HG02943 (cell line): ENCODE results near the gene EXOC4.

Experiments used
- ATAC-seq: cut with Tn5 transposase; IDR thresholded peaks from one replicate; pipeline ENCODE4 v1.9.1; 2021; ENCODE audit warnings: mild to moderate bottlenecking, low read depth, moderate library complexity; ENCODE audit not compliant: unreplicated experiment

The EXOC4 gene

DNA sequence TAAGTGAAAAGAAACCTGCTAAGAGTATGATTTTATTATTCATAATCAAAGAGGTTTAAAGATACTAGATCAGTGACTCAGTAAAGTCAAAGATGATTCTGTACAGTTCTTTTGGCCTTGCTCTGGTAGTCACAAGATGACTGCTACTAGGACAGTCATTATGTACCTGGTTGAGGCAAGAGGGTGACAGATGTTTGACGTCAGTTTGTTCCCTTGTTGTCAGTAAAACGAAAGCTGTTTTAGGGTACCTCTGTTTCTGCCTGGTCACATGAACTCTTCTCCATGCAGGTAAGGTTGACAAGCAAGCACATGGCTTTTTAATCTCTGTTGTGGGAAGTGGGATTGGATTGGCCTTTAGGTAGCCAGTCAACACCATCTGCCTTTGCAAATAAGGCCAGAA lies 308.0 kb downstream of the EXOC4 start:
- no peak for ATAC-seq

DNA sequence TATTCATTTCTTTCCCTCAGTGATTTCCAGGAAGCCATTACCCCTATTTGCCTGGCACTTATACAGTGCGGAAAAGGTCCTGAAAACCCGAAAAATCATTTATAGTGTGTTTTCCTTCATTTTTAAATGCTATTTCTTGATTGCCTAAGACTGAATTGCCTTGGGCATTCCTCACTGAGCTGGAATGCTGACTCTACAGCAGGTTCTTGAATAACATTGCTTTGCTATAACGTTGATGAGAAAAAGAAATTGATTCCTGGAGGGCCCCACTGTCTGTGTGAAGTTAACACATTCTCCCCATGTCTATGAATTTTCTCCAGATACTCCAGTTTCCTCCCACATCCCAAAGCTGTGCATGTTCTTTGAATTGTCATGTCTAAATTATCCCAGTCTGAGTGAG lies 308.5 kb downstream of the EXOC4 start:
- no peak for ATAC-seq

- ATAC-seq = no peak
Measured at GRCh38 chr7:133562621-133563020, 309.7 kb downstream of the EXOC4 start.

DNA sequence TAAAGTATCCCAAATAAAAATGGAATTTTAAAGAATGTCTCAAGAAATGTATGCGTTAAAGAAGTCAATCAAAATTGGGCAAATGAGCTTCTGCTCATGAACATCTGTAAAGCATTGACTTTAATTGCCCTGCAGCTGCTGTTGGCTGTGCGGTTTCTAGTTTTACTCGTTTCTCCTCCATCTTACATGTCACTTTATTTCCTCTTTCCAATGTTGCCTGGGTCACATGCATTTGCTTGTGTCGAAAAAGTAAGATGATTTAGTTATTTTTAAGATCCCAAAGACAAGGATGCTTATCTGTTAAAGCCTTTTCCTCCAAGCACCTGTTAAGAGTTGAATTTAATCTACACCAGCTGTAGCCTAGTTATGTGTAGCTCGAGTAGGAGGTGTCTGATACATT lies 310.4 kb downstream of the EXOC4 start:
- no peak for ATAC-seq

DNA sequence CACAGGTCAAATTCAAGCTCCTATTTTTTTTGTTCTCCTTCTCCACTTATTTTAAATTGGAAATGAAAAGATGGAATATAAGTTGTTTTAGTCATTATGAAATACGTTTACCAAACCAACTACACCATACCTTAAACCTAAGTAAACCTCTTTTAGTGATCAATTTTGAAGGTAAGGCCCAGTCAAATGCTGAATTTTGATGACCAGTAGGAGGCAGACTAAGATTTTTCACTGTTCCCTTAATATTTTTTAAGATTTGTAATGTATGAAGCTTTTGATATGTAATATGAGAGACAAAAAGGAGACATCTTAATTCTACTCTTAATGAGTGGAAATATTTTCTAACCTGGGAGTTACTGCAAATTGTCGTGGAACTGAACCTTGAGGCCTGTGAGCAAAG lies 311.6 kb downstream of the EXOC4 start:
- no peak for ATAC-seq

DNA sequence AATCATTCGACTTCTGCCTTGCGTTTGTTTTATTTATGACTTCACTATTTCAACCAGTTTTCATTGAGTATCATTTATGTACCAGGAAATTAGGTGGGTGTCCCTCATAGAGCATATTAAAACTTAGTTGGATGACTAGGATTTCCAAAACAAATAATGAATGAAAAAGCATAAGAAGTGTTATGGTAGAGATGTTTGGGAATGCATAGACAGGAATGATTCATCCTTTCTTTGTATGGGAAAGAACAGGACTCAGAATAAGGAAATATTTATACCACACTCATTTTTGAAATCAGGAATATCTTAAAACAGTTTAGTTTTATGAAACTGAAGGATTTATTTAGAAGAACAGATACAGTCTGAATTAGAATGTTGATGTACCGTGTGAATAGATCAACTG lies 315.7 kb downstream of the EXOC4 start:
- ATAC-seq = no peak

DNA sequence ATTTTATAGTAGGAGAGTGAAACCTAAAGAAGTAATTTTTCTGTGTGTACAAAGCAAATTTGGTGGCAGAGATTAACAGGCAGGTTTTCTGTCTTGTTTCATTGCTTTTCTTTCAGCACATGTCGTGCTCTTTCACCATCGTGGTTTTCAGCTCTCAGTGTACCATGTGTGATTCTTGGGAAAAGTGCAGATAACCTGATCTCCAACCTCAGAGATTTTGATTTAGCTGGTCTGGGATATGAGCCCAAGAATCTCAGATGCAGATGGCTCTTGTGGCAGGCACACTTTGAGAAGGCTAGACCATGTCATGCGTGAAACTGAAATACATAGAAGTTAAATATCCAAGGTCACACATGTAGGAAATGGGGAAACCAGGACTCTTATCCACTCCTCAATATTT lies 317.4 kb downstream of the EXOC4 start:
- ATAC-seq = no peak

DNA sequence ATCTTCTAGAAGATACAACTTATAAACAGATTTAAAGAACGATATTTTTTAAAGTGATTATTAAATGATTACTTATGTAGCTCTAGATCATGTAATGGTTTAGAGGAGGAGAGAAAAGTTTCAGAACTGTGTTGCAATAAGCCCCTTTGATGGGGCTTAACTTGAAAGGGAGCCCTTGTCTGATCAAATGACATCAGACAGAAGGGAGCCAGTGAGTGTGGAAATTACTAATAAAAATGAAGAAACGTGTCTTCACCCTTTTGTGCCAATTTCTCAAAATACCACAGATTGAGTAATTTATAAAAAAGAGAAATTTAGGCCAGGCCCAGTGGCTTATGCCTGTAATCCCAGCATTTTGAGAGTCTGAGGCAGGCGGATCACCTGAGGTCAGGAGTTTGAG lies 318.2 kb downstream of the EXOC4 start:
- no peak for ATAC-seq

- no peak for ATAC-seq
Measured at GRCh38 chr7:133572087-133572486, 319.2 kb downstream of the EXOC4 start.

GRCh38 chr7:133572843-133573242 lies 320.0 kb downstream of the EXOC4 start:
- ATAC-seq = no peak

- no peak for ATAC-seq
Measured at GRCh38 chr7:133573554-133574265, 320.8 kb downstream of the EXOC4 start.

DNA sequence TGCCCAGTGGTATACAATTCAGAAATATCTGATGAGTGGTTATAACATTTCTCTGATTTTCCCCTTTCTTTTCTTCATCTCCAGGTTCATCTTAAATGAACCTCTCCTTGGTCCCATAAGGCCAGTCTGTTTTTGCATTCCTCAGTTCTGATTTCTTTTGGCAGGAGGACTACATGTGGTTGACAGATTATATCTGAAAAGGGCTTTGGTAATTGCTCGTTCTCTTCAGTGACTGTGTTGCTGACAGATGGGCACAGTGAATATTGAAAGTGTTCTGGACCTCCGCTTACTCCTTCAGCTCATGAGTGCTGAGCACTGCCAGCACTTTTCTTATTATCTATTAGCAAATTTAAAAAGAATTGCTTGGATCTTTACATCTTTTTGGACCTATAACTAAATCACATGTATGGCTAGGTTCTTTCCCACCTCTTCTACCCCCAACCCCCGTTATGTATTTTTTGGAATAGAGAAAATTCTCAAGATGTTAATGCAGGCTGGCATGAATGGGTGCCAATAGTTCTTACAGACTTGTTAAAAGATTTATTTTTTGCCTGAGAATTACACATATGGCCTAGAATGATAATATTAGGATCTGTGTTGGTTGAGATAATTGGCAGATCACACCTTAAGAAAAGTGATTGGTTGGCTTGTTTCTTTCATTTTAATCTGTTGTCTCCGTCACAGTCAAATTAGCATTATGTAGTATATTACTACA lies 323.0 kb downstream of the EXOC4 start:
- no peak for ATAC-seq

DNA sequence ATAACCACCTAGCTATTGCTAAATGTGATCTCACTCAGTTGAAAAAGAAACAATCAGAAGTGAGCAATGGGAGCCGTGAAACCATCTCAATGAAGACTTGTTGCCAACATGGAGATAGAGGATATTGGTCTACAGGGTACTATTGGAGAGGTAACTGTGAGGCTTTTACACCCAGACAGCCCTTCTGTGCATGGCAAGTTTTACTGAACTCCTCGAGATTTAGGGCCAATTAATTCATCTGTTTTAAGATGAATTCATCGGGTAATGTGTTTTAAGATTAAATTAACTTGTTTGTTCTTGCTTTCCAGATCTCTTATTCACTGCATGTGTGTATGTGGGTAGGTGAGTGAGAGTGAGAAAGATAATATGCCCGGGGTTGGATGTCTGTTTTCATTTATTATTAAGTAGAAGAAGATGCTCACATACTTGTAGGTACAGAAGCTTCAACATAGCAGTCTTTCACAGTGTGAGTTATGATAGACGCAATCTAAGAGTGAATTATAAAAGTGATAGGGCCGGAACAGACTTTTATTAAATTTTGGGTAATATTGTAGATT lies 323.8 kb downstream of the EXOC4 start:
- ATAC-seq = no peak

DNA sequence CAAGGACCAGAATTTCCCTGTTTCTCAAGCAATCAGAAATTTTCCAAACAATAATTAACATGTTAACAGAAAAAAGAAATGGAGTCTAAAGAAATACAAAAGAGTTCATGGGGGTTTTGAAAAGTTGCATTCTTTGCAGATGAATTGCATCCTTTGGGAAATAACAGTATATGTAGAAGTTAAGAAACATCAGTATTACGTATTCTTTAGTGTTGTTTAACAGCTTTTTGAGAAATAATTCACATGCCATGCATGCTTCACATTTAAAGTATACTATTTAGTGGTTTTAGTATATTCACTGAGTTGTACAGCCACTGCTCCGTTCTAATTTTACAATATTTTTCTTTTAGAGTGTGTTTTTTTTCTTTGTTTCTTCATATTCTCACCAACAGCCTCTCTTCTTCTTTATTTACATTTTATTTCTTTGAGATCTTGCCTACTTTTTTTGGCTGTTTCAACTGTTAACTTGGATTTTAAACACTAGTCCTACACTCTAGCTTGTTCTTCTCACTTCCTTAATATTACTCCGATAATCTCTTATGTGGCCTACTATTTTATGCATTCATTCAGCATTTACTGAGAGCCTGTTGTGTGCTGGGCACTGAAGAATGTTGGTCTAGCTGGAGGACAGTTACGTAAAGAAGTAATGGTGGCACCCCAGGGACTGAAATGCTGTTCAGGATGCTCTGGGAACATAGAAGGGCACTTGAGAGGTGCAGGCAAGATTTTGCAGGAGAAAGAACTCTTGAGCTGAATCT lies 330.1 kb downstream of the EXOC4 start:
- no peak for ATAC-seq

DNA sequence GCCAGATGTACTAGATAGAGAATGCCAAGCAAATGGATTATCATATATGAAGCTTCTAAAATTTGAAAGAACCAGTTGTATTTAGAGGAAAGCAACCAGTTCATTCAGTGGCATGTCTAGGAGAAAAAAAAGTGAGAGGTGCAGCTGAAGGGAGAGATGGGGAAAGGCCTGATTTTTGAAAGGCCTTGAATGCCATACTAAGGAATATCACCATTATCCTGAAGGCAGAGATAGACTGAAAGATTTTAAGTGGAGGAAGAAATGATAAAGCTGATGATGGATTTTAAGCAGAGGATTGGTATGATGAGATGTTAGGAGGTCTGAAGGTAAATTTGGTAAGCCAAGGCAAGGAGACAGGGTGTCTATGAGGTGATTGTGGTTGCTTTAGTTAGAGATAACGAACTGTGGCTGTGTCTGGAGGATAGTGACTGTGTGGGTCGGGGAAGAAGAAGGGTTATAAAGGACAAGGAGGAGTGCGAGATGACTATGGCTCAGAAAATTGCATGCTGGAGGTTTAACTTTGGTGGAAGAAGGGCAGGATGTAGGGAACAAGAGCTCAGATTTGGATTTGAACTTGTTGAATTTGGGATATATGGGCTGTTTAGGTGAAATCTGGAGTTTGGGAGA lies 330.8 kb downstream of the EXOC4 start:
- no peak for ATAC-seq

DNA sequence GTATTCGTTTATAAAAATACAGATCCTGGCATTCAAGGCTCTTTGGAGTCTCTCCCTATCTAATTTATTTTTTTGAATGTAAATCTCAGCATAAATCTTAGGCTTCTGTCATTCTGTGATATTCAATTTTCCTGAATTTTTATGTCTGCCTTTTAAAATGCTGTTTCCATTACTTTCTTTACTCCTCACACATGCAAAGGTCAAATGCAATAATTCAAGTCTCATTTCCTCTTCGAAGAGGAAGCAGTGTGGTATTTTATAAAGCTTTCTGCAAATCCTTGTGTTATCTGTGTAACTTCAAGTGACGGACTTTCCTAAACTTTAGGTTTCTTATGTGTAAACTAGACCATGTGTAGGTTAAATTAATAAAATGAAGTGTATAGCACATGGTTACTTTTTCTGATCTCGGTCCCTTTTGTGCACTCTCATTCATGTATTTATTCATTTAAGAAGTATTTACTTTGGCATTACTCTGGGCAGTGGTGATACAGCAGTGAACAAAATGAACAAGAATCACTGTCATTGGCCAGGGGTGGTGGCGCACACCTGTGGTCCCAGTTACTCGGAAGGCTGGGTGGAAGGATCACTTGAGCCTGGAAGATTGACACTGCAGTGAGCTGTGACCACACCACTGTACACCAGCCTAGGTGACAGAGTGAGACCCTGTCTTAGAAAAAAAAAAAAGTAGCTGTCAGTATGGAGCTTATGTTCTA lies 332.2 kb downstream of the EXOC4 start:
- no peak for ATAC-seq

GRCh38 chr7:133586253-133586652 lies 333.4 kb downstream of the EXOC4 start:
- ATAC-seq = no peak

DNA sequence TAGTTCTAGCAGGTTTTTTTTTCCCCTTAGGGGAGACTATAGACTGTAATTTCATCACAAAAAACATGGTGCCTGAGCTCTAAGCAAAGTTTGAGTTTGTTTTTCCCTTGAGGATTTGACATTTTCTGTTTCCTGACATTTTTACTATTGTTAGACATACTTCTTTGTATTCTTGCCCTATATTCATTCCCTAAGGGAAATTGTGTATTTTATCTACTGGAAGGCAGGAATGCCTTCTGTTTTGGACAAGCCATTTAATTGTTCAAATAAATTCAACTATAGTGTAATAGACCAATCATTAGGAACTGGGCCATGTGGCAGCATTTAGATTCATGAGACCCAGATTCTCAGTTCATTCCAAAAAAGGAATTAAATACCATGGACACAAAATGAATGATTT lies 335.0 kb downstream of the EXOC4 start:
- no peak for ATAC-seq

DNA sequence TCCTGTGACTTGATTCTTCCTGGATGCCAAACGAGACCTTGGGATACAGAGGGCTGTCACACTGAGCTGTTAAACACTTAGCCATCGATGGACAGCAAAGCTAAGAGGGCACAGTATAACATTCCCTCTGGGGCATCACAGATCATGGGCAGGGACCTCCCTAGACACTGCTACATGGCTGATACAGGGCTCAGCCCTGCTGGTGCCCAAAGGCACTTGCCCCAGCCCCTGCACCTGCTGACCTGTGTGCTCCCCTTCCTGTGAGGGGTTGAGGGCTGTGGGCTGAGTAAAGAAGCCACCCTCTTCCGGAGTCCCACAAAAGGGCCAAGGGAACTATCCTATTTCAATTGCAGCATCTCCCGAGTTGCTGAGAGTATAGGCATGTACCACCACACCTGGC lies 337.9 kb downstream of the EXOC4 start:
- no peak for ATAC-seq

DNA sequence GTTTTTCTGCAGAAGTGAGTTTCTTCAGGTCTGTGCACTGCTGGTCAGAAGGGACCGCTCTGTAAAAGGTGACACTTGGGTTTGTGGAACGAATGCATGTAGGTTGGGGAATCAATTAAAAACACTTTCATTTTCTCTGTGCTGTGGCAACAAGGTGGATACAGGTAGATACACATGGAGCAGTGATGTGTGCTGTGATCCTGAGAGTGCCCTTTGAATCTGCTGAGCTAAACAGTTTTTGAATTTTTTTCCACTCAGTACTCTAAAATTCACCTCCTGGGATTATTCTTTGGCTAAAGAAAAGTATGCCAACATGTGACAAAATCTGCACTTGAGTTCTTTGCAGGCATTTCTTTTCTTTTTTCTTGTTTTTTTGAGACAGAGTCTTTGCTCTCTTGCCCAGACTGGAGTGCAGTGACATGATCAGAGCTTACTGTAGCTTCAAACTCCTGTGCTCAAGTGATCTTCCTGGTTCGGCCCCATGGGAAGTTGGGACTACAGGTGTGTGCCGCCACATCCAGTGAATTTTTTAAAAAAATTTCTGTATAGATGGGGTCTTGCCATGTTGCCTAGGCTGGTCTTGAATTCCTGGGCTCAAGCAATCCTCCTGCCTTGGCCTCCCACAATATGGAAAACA lies 338.9 kb downstream of the EXOC4 start:
- no peak for ATAC-seq
